RPMI8226 (cell line): ENCODE results near the gene CARHSP1.

Experiments
- DNase-seq: peaks from one replicate; pipeline ENCODE4 v3.0.0-alpha.2; 2015

Gene CARHSP1

GRCh38 chr16:8869212-8869987 lies 594 bp upstream of the CARHSP1 start:
- DNase-seq, result peak; percentile 36

- no peak for DNase-seq
Measured at GRCh38 chr16:8867932-8868415, 832 bp downstream of the CARHSP1 start.

- peak; percentile 60 for DNase-seq
Measured at GRCh38 chr16:8867216-8867931, 1.4 kb downstream of the CARHSP1 start.

GRCh38 chr16:8866884-8867215 lies 2.0 kb downstream of the CARHSP1 start:
- no peak for DNase-seq

GRCh38 chr16:8866118-8866883 lies 2.5 kb downstream of the CARHSP1 start:
- DNase-seq, result no peak

- no peak for DNase-seq
Measured at GRCh38 chr16:8865145-8865882, 3.5 kb downstream of the CARHSP1 start.

- no peak for DNase-seq
Measured at GRCh38 chr16:8864480-8865110, 4.2 kb downstream of the CARHSP1 start.

DNA sequence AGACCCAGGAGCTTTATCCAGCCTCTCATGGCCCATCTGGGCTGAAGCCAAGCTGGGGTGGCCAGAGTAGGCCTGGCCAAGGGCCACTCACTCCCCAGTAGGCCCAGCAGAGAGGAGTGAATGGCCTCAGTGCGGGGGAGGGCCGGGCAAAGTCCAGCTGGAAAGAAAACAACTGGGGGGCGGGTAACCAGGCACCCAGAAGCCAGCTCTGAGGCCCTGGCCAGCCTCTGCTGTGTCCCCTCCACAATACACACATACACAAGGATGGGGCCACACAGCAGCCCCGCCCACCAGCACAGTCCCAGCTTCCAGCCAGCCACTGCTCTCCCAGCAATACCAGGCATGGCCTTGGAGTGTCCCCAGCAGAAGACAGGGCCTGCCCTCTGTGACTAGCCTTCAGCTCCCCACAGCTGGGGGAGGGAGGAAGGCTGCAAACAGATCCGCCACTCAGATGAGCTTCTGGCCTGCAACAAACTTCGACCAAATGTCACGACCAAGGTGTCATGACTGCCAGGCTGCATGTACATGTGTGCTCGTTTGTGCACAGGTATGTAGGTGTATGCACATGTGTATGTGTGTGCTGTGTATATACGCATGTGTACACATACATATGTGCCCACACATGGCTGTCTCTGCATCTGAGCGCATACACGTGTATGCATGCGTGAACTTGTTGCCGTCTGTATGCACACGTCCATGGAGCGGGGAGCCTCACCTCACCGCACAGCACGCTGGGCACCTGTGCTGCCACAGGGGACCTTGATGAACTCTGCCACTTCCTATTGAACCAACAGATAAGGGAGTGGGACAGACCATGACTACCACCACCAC lies 5.0 kb downstream of the CARHSP1 start:
- peak; percentile 26 for DNase-seq

DNA sequence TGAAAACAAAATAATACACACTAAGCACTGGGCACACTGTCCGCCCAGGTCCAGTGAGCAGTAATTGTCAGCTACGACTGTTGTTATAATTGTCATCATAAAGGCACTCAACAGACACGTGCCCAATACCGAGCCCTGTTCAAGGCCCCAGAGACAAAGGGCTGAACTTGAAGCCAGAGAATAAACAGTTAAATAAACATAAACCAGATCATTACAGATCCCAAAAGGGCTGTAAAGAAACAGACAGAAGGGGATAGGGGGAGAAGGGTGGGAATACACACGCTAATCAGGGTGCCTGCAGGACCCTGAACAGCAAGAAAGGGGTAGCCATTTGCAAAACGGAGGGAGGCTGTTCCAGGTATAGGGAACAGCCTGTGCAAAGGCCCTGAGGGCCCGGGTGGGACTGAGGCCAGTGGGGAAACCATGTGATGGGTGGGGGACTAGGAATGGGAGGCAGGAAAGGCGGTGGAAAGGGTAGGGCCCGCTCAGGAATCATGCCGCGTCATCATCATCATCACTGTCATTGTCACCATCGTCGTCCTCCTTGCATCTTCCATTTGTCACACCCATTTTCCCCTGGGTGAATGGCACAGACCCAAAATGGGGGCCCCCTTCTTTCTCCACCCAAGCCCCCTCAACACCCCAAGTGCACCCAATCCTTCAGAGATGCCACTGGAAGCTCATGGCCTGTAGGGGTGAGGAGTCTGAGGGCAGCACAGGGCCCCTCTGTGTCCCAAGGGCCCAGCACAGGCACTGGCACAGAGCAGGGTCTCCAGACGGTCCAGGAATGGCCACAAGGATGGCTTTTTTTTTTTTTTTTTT lies 6.3 kb downstream of the CARHSP1 start:
- DNase-seq, result no peak

- no peak for DNase-seq
Measured at GRCh38 chr16:8861563-8862308, 7.1 kb downstream of the CARHSP1 start.

- DNase-seq, result no peak
Measured at GRCh38 chr16:8859913-8860881, 8.6 kb downstream of the CARHSP1 start.

GRCh38 chr16:8858994-8859912 lies 9.6 kb downstream of the CARHSP1 start:
- no peak for DNase-seq

GRCh38 chr16:8855972-8856371 lies 12.8 kb downstream of the CARHSP1 start:
- DNase-seq, result no peak

- DNase-seq, result peak; percentile 44
Measured at GRCh38 chr16:8855051-8855786, 13.6 kb downstream of the CARHSP1 start.

GRCh38 chr16:8854298-8854948 lies 14.4 kb downstream of the CARHSP1 start:
- DNase-seq, result no peak

DNA sequence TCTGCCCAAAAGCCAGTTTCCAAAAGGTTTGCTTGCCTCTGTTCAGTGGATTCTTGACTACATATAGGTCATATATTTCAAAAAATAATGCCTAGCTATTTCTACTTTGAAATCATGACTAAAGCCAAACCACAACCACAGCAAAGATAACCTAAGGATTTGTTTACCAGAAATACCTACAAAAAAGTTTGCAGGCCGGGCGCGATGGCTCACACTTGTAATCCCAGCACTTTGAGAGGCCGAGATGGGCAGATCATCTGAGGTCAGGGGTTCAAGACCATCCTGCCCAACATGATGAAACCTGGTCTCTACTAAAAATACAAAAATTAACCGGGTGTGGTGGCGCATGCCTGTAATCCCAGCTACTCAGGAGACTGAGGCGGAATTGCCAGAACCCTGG lies 15.2 kb downstream of the CARHSP1 start:
- DNase-seq, result no peak
